ENCODE measurements around the gene RFX1. TPM values are rescaled to one million over a fixed set of nuclear protein-coding genes. Genes with fewer than 3 reads are reported as not detected.

RFX1 gene
- total and polyA plus RNA-seq, 2 of the 13 experiments (the other 11 are each of a cell fraction or from before 2014, with no cell fraction given): 1.1 to 1.3 TPM

- CTCF ChIA-PET (ENCODE audit: low intra/inter-chr PET ratio, low total read pairs): no interaction called here
- intact Hi-C loops (cut with micrococcal nuclease; ENCODE audit: unreplicated experiment): no loop called here
- no TSS peak for BruUV-seq (replicated peaks)
- FAIRE-seq (no peak), DNase-seq (ENCODE audit: low spot score) (no peak), ATAC-seq (no peak)
- Histone ChIP-seq H2AFZ (ENCODE audit: low read length) (no peak overlapping the region), H3K36me3 (replicated peaks in 1 of 2; ENCODE audit: control insufficient read depth in 1 of 2, insufficient read depth in 2 of 2, low read length in 2 of 2) (no peaks in the 10 kb centered on the region), H3K9me3 (ENCODE audit: low read length) (peaks cover under 1% of the 10 kb centered on the region; the same call in 1 of the 2 replicates), H3K4me1 (ENCODE audit: insufficient read depth, low read length) (no peaks in the 10 kb centered on the region), H3K27me3 (ENCODE audit: control insufficient read depth in 1 of 2, insufficient read depth in 2 of 2, low read length in 2 of 2) (no peaks in the 10 kb centered on the region), H3K9ac (ENCODE audit: insufficient read depth, low read depth, low read length) (no peak overlapping the region), H3K4me2 (ENCODE audit: low read depth, low read length) (no peak overlapping the region), H3K4me3 (replicated peaks in 1 of 3; ENCODE audit: insufficient read depth in 1 of 3, low read depth in 2 of 3, low read length in 3 of 3) (no peak overlapping the region), H3K27ac (ENCODE audit: extremely low read length, insufficient read depth, low read length) (no peak overlapping the region), H3K79me2 (ENCODE audit: insufficient read depth, low read length) (no peaks in the 10 kb centered on the region), H4K20me1 (ENCODE audit: insufficient read depth, low read length) (no peaks in the 10 kb centered on the region)
- in situ Hi-C loops (cut with HindIII; ENCODE audit: extremely low pct_ligation_motif_present, low pct_unique_long_range_greater_than_20kb): loop anchor here (25.0 kb wide), 1 partner anchor 291 kb away; the partner anchor contains the start of genes C19orf53 and MRI1
- POLR2A ChIA-PET: interaction anchor here (1.1 kb wide), 1 partner anchor 18 kb away, joined by 3 read pairs; no protein-coding TSS in a partner anchor
- TF ChIP-seq SRY (CRISPR knock-in tag; IDR thresholded peaks at IDR 0.05) (no peak), ZNF747 (CRISPR knock-in tag; IDR thresholded peaks at IDR 0.05; ENCODE audit: borderline replicate concordance) (no peak), ZNF629 (CRISPR knock-in tag; conservative IDR thresholded peaks at IDR 0.05) (no peak), AGO2 (optimal IDR thresholded peaks at IDR 0.05; ENCODE audit: low read depth, low read length) (peak; percentile 53)
- 72% methylated on average over 7 of the region's 11 CpGs for WGBS (ENCODE audit: low lambda C conversion rate)
Measured at GRCh38 chr19:14053500-14053899, 47.4 kb upstream of the RFX1 start.

- in situ Hi-C loops (cut with HindIII; ENCODE audit: extremely low pct_ligation_motif_present, low pct_unique_long_range_greater_than_20kb): loop anchor here (25.0 kb wide), 1 partner anchor 291 kb away; the partner anchor contains the start of genes C19orf53 and MRI1
- ATAC-seq (no peak), FAIRE-seq (no peak), DNase-seq (ENCODE audit: low spot score) (no peak)
- H2AFZ ChIP-seq (ENCODE audit: low read length): no peak overlapping the region
- intact Hi-C loops (cut with micrococcal nuclease; ENCODE audit: unreplicated experiment): no loop called here
- H3K79me2 ChIP-seq (ENCODE audit: insufficient read depth, low read length): no peaks in the 10 kb centered on the region
- H4K20me1 ChIP-seq (ENCODE audit: insufficient read depth, low read length): no peaks in the 10 kb centered on the region
- ChIA-PET POLR2A (interaction anchor here (1.1 kb wide), 1 partner anchor 18 kb away, joined by 3 read pairs; no protein-coding TSS in a partner anchor), CTCF (ENCODE audit: low intra/inter-chr PET ratio, low total read pairs) (no interaction called here)
- no peak overlapping the region for H3K4me3 ChIP-seq (replicated peaks in 1 of 3; ENCODE audit: insufficient read depth in 1 of 3, low read depth in 2 of 3, low read length in 3 of 3)
- no peak overlapping the region for H3K27ac ChIP-seq (ENCODE audit: extremely low read length, insufficient read depth, low read length)
- H3K27me3 ChIP-seq (ENCODE audit: control insufficient read depth in 1 of 2, insufficient read depth in 2 of 2, low read length in 2 of 2): no peaks in the 10 kb centered on the region
- 81% methylated on average over 3 of the region's 3 CpGs for WGBS (ENCODE audit: low lambda C conversion rate)
- no TSS peak for BruUV-seq (replicated peaks)
- no peak overlapping the region for H3K4me2 ChIP-seq (ENCODE audit: low read depth, low read length)
- H3K4me1 ChIP-seq (ENCODE audit: insufficient read depth, low read length): no peaks in the 10 kb centered on the region
- no peak overlapping the region for H3K9ac ChIP-seq (ENCODE audit: insufficient read depth, low read depth, low read length)
- H3K36me3 ChIP-seq (replicated peaks in 1 of 2; ENCODE audit: control insufficient read depth in 1 of 2, insufficient read depth in 2 of 2, low read length in 2 of 2): no peaks in the 10 kb centered on the region
- peaks cover 4% of the 10 kb centered on the region for H3K9me3 ChIP-seq (ENCODE audit: low read length)
- no peak for TF ChIP-seq MYPOP (CRISPR knock-in tag; IDR thresholded peaks at IDR 0.05)
- TF ChIP-seq ZNF12 (CRISPR knock-in tag; IDR thresholded peaks at IDR 0.05): peak; percentile 97
- no peak for TF ChIP-seq GTF2F1 (IDR thresholded peaks at IDR 0.05; ENCODE audit: low read length)
- no peak for TF ChIP-seq ZNF574 (CRISPR knock-in tag; IDR thresholded peaks at IDR 0.05)
- TF ChIP-seq ZSCAN29 (CRISPR knock-in tag; conservative IDR thresholded peaks at IDR 0.05): no peak
- TF ChIP-seq GMEB2 (CRISPR knock-in tag; IDR thresholded peaks at IDR 0.05; ENCODE audit: low read depth): no peak
Measured at GRCh38 chr19:14053032-14053431, 46.9 kb upstream of the RFX1 start.
